Gastroesophageal sphincter (tissue), 4 donors: ENCODE results near the gene GNAI1. TPM values are rescaled to one million over a fixed set of nuclear protein-coding genes. Genes with fewer than 3 reads are reported as not detected.

ENCODE experiments used
- ATAC-seq: fragments of 150-250 bp; one replicate; pipeline ENCODE4 v1.9.1; 2016; ENCODE audit warnings: mild to moderate bottlenecking, moderate library complexity
- H3K27ac ChIP-seq, 4 donors: fragments of 200-600 bp; sonication (generic) in 3 of 4; 1 replicate in 3 of 4; 2 replicates in 1 of 4; pipeline ENCODE4 v1.5.1; 2016 to 2019
- H3K27me3 ChIP-seq: fragments of 200-600 bp; sonication (generic); one replicate; pipeline ENCODE4 v1.5.1; 2019
- H3K36me3 ChIP-seq, 2 donors: fragments of 200-600 bp; sonication (generic); one replicate each; pipeline ENCODE4 v1.5.1; 2019; ENCODE audit warnings: control low read depth in 1 of 2
- H3K4me1 ChIP-seq, 3 donors: fragments of 200-600 bp; sonication (generic); 1 replicate in 2 of 3; 2 replicates in 1 of 3; pipeline ENCODE4 v1.5.1; 2016 to 2019; ENCODE audit warnings: control low read depth in 2 of 3
- H3K4me3 ChIP-seq, 2 donors: fragments of 200-600 bp; sonication (generic); one replicate each; pipeline ENCODE4 v1.5.1; 2019; ENCODE audit warnings: mild to moderate bottlenecking in 1 of 2, moderate library complexity in 1 of 2
- H3K9me3 ChIP-seq, 3 donors: fragments of 200-600 bp; sonication (generic); one replicate each; pipeline ENCODE4 v1.5.1; 2017 to 2019; ENCODE audit warnings: control low read depth in 2 of 3
- EP300 ChIP-seq: sonication (generic); formaldehyde crosslinking; IDR thresholded peaks from one replicate; pipeline ENCODE4 v1.6.1; 2017; ENCODE audit warnings: antibody characterized with exemption, mild to moderate bottlenecking
- POLR2A ChIP-seq, 2 donors: fragments of 450-650 bp; IDR thresholded peaks; one replicate each; pipeline ENCODE4 v1.6.1; 2017; ENCODE audit warnings: antibody characterized with exemption in 2 of 2, mild to moderate bottlenecking in 2 of 2, moderate library complexity in 1 of 2
- POLR2AphosphoS5 ChIP-seq: sonication (generic); formaldehyde crosslinking; IDR thresholded peaks from one replicate; pipeline ENCODE4 v1.6.1; 2017; ENCODE audit warnings: antibody characterized with exemption
- WGBS, 2 donors: methylation state at CpG; one replicate each; pipeline ENCODE4 v1.1.5; 2018; ENCODE audit warnings: low coverage in 1 of 2; 5-methylcytosine and 5-hydroxymethylcytosine counted together
- total RNA-seq, 4 donors: library from RNA; depleted of rRNA; stranded (reverse); fragments of >200 nt; gene quantifications; one replicate each; pipeline ENCODE4 v1.1.0, GENCODE V29; 2016
- TF ChIP-seq, protein P1 (sequence below), 4 experiments: fragments of 200-600 bp in 2 of 4; fragments of 450-650 bp in 2 of 4; sonication (generic) in 1 of 4; IDR thresholded peaks; one replicate each; pipeline ENCODE4 v1.5.1; 2017 to 2019; ENCODE audit warnings: antibody characterized with exemption in 4 of 4, mild to moderate bottlenecking in 2 of 4, moderate library complexity in 2 of 4

Gene GNAI1
- total RNA-seq, 4 donors from 2014 or later = 76.8 to 136 (median 108) TPM

DNA sequence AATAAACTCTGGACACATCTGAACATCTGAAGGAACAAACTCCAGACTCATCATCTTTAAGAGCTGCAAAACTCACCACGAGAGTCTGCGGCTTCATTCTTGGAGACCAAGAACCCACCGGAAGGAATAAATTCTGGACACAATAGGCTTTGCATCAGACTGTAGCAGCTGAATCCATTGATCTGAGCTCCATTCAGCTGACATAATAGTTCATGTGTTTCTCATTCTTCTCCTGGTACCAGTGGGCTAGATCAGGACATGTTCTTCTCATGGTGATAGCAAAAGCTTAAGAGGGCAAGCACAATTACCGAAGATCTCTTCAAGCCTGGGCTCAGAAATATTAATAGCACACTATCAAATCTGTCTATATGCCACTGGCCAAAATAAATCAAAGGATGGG is 20.5 kb upstream of the GNAI1 start:
- no peak for ATAC-seq
- Histone ChIP-seq H3K4me3 (no peak overlapping the region), H3K9me3 (no peaks in the 10 kb centered on the region), H3K27ac (no peak overlapping the region), H3K4me1 (no peaks in the 10 kb centered on the region), H3K27me3 (no peaks in the 10 kb centered on the region), H3K36me3 (no peaks in the 10 kb centered on the region)
- TF ChIP-seq, protein P1, sequence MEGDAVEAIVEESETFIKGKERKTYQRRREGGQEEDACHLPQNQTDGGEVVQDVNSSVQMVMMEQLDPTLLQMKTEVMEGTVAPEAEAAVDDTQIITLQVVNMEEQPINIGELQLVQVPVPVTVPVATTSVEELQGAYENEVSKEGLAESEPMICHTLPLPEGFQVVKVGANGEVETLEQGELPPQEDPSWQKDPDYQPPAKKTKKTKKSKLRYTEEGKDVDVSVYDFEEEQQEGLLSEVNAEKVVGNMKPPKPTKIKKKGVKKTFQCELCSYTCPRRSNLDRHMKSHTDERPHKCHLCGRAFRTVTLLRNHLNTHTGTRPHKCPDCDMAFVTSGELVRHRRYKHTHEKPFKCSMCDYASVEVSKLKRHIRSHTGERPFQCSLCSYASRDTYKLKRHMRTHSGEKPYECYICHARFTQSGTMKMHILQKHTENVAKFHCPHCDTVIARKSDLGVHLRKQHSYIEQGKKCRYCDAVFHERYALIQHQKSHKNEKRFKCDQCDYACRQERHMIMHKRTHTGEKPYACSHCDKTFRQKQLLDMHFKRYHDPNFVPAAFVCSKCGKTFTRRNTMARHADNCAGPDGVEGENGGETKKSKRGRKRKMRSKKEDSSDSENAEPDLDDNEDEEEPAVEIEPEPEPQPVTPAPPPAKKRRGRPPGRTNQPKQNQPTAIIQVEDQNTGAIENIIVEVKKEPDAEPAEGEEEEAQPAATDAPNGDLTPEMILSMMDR (IDR thresholded peaks at IDR 0.05) = no peak
- TF ChIP-seq EP300 (no peak), POLR2AphosphoS5 (no peak), POLR2A (IDR thresholded peaks at IDR 0.05) (no peak)
- 85 to 92% methylated on average over 2 to 3 of the region's 4 CpGs for WGBS, 2 donors

DNA sequence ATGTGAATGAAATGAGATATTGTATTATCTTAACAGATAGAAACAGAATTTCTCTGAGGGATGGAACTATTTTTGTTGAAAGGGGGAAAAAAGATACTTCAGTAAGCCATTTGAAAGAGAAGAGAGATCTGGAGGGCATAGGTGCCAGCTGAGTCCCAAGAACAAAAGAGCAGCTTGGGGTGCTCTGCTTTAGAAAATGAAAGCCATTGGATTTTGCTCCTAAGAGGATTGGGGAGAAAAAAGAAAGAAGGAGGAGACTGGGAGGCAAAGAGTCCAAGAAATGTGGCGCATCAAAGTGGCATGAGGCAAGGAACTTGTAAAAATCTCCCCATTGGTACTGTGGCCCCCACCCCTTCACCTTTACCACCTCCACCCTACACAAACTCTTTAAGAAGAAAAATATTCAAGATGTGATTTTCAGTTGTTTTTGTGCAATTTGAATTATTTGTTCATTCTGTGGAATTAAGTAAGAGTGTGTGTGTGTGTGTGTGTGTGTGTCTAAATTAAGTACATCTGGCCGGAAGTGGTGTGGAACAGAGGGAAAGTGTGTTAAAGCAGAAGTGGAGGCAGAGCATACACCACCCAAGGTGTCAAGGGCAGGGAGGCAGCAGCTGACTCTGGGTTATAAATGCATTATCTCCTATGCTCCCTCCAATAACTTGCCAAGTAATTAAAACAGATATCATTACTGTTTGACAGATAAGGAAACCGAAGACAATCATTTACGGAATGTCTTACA is 9.9 kb upstream of the GNAI1 start:
- no peak overlapping the region for H3K27ac ChIP-seq
- TF ChIP-seq POLR2A (IDR thresholded peaks at IDR 0.05) = no peak
- no peak for TF ChIP-seq POLR2AphosphoS5
- TF ChIP-seq EP300 = no peak
- TF ChIP-seq, protein P1 (IDR thresholded peaks at IDR 0.05) = no peak

DNA sequence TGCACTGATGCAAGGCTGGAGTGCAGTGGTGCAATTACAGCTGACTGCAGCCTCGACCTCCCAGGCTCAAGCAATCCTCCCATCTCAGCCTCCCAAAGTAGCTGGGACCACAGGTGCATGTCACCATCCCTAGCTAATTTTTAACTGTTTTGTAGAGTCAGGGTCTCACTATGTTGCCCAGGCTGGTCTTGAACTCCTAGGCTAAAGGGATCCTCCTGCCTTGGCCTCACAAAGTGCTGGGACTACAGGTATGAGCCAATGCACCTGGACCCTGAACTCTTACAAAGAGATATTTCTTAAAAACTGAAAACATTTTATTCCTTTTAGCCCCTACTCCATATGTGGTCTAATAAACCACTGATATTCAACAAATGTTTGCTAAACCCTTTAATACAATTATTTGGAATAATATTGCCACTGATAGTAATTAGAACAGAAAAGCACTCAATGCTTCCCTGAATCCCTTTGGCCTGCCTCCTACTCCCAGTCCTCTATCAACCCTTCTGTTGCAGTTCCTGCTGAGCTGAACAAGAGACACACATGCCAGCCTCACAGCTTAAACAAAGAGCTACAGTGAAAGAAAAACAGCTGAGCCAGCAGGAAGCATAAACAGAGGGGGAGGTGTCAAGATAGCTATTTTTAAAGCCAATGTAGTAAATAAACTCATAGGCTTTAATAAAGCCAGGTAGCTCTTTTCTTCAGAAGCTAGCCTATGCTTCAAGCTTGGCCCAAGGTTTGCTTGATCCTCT is 7.0 kb upstream of the GNAI1 start:
- Histone ChIP-seq H3K27me3 (no peaks in the 10 kb centered on the region), H3K4me1 (no peaks in the 10 kb centered on the region), H3K36me3 (no peaks in the 10 kb centered on the region), H3K9me3 (no peaks in the 10 kb centered on the region), H3K4me3 (no peak overlapping the region), H3K27ac (no peak overlapping the region)
- no peak for ATAC-seq
- TF ChIP-seq POLR2A (IDR thresholded peaks at IDR 0.05) (no peak), POLR2AphosphoS5 (no peak), EP300 (no peak)
- TF ChIP-seq, protein P1 (IDR thresholded peaks at IDR 0.05) = no peak
- WGBS, 2 donors = 78% methylated on average over 1 of the region's 1 CpG; no CpG with 5 or more reads in 1 of the 2 donors

More for the DNA sequence above, 9.9 kb upstream of the GNAI1 start:
- Histone ChIP-seq H3K27me3 (no peaks in the 10 kb centered on the region), H3K36me3 (no peaks in the 10 kb centered on the region), H3K4me1 (no peaks in the 10 kb centered on the region), H3K4me3 (no peak overlapping the region), H3K9me3 (no peaks in the 10 kb centered on the region)
- no peak for ATAC-seq
- 74 to 75% methylated on average over 3 to 4 of the region's 4 CpGs for WGBS, 2 donors

DNA sequence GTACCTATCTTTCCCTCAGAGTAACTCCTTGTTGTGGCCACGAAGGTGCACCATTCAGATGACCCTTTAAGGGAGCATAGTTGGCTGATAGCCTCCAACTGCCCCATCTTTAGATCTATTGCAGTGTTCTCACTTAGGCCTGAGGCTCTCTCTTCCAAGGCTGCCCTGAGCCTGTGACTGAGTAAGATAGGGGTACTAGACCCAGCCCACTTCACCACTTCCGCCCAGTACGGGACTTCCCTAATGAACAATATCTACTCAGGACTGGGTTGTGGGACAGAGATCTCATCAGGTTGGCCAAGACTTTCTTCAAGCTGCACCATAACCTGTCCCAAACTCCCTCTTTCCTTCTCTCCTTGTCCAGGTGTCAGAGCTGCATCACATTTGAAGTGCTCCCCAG is 5.7 kb upstream of the GNAI1 start:
- Histone ChIP-seq H3K27me3 (no peaks in the 10 kb centered on the region), H3K9me3 (no peaks in the 10 kb centered on the region), H3K4me3 (no peak overlapping the region), H3K36me3 (no peaks in the 10 kb centered on the region), H3K27ac (no peak overlapping the region), H3K4me1 (peaks cover 0 to 1% (median 0%) of the 10 kb centered on the region in 3 donors)
- TF ChIP-seq POLR2AphosphoS5 = no peak
- no peak for TF ChIP-seq POLR2A (IDR thresholded peaks at IDR 0.05)
- TF ChIP-seq EP300 = no peak
- TF ChIP-seq, protein P1 (IDR thresholded peaks at IDR 0.05) = no peak
- ATAC-seq = no peak
- 96% methylated on average over 3 of the region's 3 CpGs; no CpG with 5 or more reads in 1 of the 2 donors for WGBS, 2 donors
